Activated naive CD8-positive, alpha-beta T cell treated with anti-CD3 and anti-CD28 coated beads for 36 hours (primary cell): ENCODE measurements around the gene OR6M1. TPM values are rescaled to one million over a fixed set of nuclear protein-coding genes. Genes with fewer than 3 reads are reported as not detected.

Experiments
- DNase-seq: peaks from one replicate; pipeline ENCODE4 v3.0.0; 2021
- H3K27ac Mint-ChIP-seq: one replicate; pipeline ENCODE4 v1.8.0; 2022; ENCODE audit warnings: mild to moderate bottlenecking, moderate library complexity, mixed read lengths
- H3K27me3 Mint-ChIP-seq: one replicate; pipeline ENCODE4 v1.8.0; 2022; ENCODE audit warnings: mild to moderate bottlenecking, mixed read lengths
- H3K36me3 Mint-ChIP-seq: one replicate; pipeline ENCODE4 v1.8.0; 2021; ENCODE audit warnings: mild to moderate bottlenecking, mixed read lengths
- H3K4me1 Mint-ChIP-seq: one replicate; pipeline ENCODE4 v1.8.0; 2021; ENCODE audit warnings: mixed read lengths
- H3K4me3 Mint-ChIP-seq: one replicate; pipeline ENCODE4 v1.8.0; 2022; ENCODE audit warnings: mild to moderate bottlenecking, moderate library complexity, mixed read lengths
- H3K9me3 Mint-ChIP-seq: one replicate; pipeline ENCODE4 v1.8.0; 2022; ENCODE audit warnings: mixed read lengths
- total RNA-seq, 2 experiments: library from RNA; stranded (reverse); gene quantifications; one replicate each; pipeline ENCODE4 v1.2.3, GENCODE V29; 2021

Gene OR6M1
- total RNA-seq, 2 experiments from 2014 or later = not detected

DNA sequence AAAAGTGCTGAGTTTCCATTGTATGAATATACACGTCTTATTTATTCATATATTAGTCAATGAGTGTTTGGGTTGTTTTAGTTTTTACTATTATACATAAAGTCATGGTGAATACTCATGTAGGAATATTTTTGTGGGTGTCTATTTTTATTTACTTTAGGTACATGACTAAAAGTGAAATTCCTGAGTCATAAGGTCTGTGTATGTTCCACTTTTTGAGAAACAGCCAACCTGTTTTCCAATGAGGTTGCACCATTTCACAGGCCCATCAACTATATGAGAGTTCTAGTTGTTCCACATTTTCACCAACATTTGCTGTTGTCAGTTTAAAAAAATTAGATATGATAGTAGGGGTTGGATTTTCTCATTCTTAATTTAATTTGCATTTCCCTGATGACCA is 45.3 kb downstream of the OR6M1 start:
- peaks cover 18% of the 10 kb centered on the region for H3K9me3 Mint-ChIP-seq
- DNase-seq = no peak
- peaks cover 2% of the 10 kb centered on the region for H3K36me3 Mint-ChIP-seq
- no peak overlapping the region for H3K27ac Mint-ChIP-seq
- H3K27me3 Mint-ChIP-seq = peaks cover 4% of the 10 kb centered on the region
- H3K4me3 Mint-ChIP-seq = no peak overlapping the region
- H3K4me1 Mint-ChIP-seq = no peaks in the 10 kb centered on the region

DNA sequence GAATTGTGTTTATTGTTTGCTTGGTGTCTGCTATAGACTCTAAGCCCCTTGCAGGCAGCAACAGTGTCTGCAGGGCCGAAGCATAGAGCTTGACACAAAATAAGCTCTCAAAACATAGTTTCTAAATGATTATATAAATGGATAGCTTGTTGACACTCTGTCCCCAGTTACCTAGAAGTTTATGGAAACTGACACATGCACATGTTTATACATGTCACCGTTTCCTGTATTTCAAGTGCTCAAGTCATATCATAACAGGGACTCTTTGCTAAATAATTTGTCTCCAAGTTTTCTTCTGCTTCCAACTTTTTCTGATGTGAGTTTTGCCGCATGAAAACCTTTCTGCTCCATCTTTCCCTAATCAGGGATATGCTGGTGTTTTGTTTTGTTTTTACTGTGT is 48.2 kb downstream of the OR6M1 start:
- Mint-ChIP-seq H3K27me3 (peaks cover 8% of the 10 kb centered on the region), H3K9me3 (peaks cover 10% of the 10 kb centered on the region), H3K36me3 (peaks cover 2% of the 10 kb centered on the region), H3K4me1 (no peaks in the 10 kb centered on the region), H3K4me3 (no peak overlapping the region), H3K27ac (no peak overlapping the region)
- no peak for DNase-seq

DNA sequence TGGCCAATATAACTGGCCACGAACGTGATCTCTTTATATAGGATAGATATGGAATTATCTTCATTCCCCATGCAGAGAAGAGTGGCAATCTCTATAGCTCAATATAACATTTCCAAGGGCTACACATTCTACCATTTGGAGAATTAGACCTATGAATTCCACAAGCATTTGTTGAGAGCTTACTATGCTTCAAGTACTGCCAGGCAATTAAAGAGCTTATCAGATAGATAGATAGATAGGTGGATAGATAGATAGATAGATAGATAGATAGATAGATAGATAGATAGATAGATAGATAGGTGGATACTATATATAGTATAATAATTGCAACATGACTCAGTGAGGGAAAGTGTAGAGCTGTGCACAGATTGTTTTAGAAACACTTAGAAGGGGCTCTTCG is 50.3 kb downstream of the OR6M1 start:
- Mint-ChIP-seq H3K9me3 (no peaks in the 10 kb centered on the region), H3K36me3 (no peaks in the 10 kb centered on the region), H3K27me3 (peaks cover 13% of the 10 kb centered on the region), H3K4me3 (no peak overlapping the region), H3K4me1 (no peaks in the 10 kb centered on the region), H3K27ac (no peak overlapping the region)
- no peak for DNase-seq

Other genes starting within 250 kb of the OR6M1 start
- gene SCN3B, start 151.7 kb downstream of the OR6M1 start, total RNA-seq = not detected
- 10 to 100 TPM; 14.4 to 18.6 TPM for gene ZNF202, start 64.7 kb downstream of the OR6M1 start, total RNA-seq
- gene OR6X1, start 51.8 kb downstream of the OR6M1 start, total RNA-seq = not detected
- not detected for gene TMEM225, start 79.3 kb upstream of the OR6M1 start, total RNA-seq
- gene OR8D4, start 95.8 kb upstream of the OR6M1 start, total RNA-seq = not detected
- not detected for gene OR4D5, start 133.3 kb upstream of the OR6M1 start, total RNA-seq
- gene OR6T1, start 137.5 kb upstream of the OR6M1 start, total RNA-seq = not detected
- not detected for gene OR10S1, start 171.4 kb upstream of the OR6M1 start, total RNA-seq
- not detected for gene OR10G6, start 188.8 kb upstream of the OR6M1 start, total RNA-seq
- gene OR10G4, start 206.6 kb upstream of the OR6M1 start, total RNA-seq = not detected
- not detected for gene OR10G9, start 216.7 kb upstream of the OR6M1 start, total RNA-seq
- gene OR10G8, start 220.4 kb upstream of the OR6M1 start, total RNA-seq = not detected
- gene OR10G7, start 235.0 kb upstream of the OR6M1 start, total RNA-seq = not detected